Measurements from ENCODE around the gene ADTRP.

GRCh38 chr6:11771473-11772048 is 7.0 kb downstream of the ADTRP start:
- no peak for TF ChIP-seq EP300 (IDR thresholded peaks at IDR 0.05)
- TF ChIP-seq CTCF (IDR thresholded peaks at IDR 0.05), result no peak
- TF ChIP-seq POLR2A (IDR thresholded peaks at IDR 0.05), result no peak

All from tibial nerve (tissue), 4 donors.